ENCODE data around the gene ZFAND6.
A peak's percentile ranks its signal among the peaks of the same experiment; 100 is the strongest.

Gene ZFAND6

DNA sequence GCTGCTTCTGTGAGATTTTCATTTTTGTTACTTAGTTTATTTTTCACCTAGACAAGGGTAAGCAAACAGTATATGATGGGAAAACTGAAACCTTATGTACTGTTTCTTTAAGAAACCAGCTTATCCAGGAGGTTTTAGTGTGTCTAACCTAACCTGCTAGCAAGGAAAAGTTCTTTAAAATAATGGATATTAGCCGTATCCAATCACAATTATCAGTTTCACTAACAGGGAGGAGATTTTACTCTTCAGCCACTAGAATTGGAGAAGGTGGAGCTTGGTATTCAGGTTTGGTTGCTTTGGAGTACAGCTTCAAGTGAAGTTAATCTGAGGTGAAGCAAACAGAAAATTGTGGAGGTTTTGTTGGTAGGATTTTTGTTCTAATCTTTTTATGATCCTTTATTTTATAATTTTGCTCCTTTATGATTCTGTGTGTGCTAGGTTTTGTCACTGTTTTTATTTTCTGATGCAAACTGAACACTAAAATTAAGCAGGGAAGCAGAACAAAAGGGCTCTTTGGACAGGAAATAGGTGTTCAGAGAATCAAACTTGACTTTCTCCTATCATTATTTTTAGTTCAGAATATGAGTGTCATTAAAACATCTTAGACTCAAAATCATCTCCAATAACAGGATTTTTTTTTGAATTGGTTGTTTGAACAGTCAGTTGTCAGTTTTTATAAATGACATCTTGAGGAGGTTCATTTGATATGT, 13.0 kb downstream of the ZFAND6 start:
- no peaks in the 10 kb centered on the region for H3K9me3 ChIP-seq (ENCODE audit: control insufficient read depth, insufficient read depth, low read depth, low read length)
- no peak overlapping the region for H3K27ac ChIP-seq (ENCODE audit: low read depth, low read length)
- no peaks in the 10 kb centered on the region for H3K27me3 ChIP-seq (ENCODE audit: control insufficient read depth, insufficient read depth, low read length)
- peak overlapping the region; percentile 68 for H3K4me3 ChIP-seq (ENCODE audit: low read depth, low read length)
- peaks cover 41% of the 10 kb centered on the region for H3K4me1 ChIP-seq (ENCODE audit: control insufficient read depth, insufficient read depth, low read length)
- H3K36me3 ChIP-seq (ENCODE audit: control insufficient read depth, insufficient read depth, low read length): no peaks in the 10 kb centered on the region
- H3K9ac ChIP-seq (ENCODE audit: low read length): no peak overlapping the region

DNA sequence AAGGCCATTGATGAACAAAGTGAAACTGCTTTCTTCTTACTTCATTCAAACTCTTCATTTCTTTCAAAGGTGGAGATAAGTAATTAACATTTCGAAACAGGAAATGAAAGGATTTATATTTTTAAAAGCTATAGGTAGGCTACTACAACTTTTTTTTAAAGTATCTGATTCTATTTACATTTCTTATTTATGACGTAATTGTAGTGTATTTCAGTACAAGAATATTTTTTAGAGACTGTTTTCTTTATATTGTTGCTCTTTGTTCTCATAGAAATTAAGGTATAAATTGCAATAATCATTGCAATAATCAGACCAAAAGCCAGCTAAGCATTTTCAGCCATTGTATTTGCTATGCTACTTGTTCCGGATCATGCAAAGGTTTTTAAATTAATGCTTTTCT, 13.7 kb downstream of the ZFAND6 start:
- Histone ChIP-seq H3K4me1 (ENCODE audit: control insufficient read depth, insufficient read depth, low read length) (peaks cover 41% of the 10 kb centered on the region), H3K4me3 (ENCODE audit: low read depth, low read length) (peak overlapping the region; percentile 68; the same call in 1 of the 2 replicates), H3K27me3 (ENCODE audit: control insufficient read depth, insufficient read depth, low read length) (no peaks in the 10 kb centered on the region), H3K36me3 (ENCODE audit: control insufficient read depth, insufficient read depth, low read length) (no peaks in the 10 kb centered on the region), H3K9ac (ENCODE audit: low read length) (no peak overlapping the region), H3K9me3 (ENCODE audit: control insufficient read depth, insufficient read depth, low read depth, low read length) (no peaks in the 10 kb centered on the region), H3K27ac (ENCODE audit: low read depth, low read length) (no peak overlapping the region)

DNA sequence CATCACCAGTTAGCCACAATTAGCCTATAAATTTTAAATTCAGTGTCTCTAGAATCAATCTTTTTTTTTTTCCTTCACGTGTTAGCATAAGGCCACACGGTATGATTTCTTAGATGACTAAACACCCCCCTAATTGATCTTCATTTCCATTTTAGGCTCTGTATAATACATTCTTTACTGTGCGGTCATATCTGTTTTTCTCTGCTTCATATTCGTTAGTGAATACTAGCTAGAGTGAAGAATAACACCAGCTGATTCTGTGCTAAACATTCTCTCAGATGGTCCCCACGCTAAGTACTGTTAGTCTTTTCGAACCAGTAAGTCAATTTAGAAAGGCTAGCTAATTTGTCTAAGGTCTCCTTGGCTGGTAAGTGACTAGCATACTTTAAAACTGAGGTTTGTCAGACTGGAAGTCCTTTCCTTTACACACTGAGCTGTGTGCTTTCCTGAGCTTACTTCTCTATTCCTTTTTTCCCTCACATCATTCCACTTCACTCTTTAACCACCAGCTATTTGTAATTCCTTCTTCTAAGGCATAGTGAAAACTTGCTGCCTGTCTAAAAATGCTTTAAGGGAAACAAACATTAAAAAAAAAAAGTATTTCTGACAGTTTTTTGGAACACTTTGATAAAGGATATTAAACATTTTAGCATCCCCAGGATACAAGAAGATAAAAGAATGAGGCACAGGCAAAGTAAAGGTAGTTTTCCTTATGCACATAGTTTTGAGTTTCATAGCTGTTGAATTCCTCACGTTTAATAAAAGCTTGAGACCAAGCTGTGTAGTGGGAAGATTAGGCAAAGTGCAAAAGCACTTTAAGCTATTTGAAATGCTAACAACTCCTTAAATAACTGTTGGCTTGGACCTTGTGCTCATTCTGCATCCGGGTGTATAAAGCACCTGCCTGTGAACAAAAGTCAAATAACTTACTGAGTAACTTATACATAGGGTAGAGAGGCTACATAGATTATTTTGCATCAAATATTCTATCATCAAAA, 17.1 kb downstream of the ZFAND6 start:
- no peak overlapping the region for H3K9ac ChIP-seq (ENCODE audit: low read length)
- no peaks in the 10 kb centered on the region for H3K36me3 ChIP-seq (ENCODE audit: control insufficient read depth, insufficient read depth, low read length)
- H3K9me3 ChIP-seq (ENCODE audit: control insufficient read depth, insufficient read depth, low read depth, low read length): no peaks in the 10 kb centered on the region
- no peak overlapping the region for H3K4me3 ChIP-seq (ENCODE audit: low read depth, low read length)
- H3K4me1 ChIP-seq (ENCODE audit: control insufficient read depth, insufficient read depth, low read length): peaks cover 30% of the 10 kb centered on the region
- H3K27ac ChIP-seq (ENCODE audit: low read depth, low read length): 0 out of 2 replicates have a peak overlapping the region, but pooled peaks have one; percentile 22
- no peaks in the 10 kb centered on the region for H3K27me3 ChIP-seq (ENCODE audit: control insufficient read depth, insufficient read depth, low read length)

DNA sequence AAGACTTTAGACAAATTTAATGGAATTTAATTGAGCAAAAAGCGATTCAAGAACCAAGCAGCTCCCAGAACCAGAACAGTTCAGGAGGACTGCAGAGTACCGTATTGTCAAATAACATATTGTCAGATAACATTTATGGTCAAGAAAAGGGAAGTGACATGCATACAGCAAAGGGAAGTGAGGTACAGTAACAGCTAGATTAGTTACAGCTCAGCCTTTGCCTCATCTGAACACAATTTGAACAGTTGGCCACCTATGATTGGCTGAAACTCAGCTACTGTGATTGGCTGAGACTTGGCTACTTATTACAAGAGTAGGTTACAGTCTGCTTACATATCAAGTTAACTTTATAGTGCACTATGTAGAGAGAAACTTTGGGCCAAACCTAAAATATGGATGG, 21.9 kb downstream of the ZFAND6 start:
- no peaks in the 10 kb centered on the region for H3K36me3 ChIP-seq (ENCODE audit: control insufficient read depth, insufficient read depth, low read length)
- H3K9ac ChIP-seq (ENCODE audit: low read length): no peak overlapping the region
- H3K27ac ChIP-seq (ENCODE audit: low read depth, low read length): no peak overlapping the region

DNA sequence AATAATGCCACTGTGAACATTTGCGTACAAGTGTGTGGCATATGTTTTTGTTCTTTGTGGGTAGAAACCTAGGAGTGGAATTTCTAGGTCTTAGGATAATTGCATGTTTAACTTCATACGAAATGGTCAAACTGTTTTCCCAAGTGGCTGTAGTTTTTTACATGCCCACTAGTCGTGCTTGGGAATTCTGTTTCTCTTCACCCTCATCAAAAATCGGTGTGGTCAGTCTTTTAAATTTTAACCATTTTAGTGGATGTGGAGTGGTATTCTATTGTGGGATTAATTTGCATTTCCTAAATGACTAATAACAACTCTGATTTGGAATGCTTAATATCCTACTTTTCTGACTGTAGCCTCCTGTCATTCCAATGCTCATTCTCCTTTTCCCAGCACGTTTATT, 27.6 kb downstream of the ZFAND6 start:
- H3K27me3 ChIP-seq (ENCODE audit: control insufficient read depth, insufficient read depth, low read length): no peaks in the 10 kb centered on the region

More for the DNA sequence above, 21.9 kb downstream of the ZFAND6 start:
- Histone ChIP-seq H3K9me3 (ENCODE audit: control insufficient read depth, insufficient read depth, low read depth, low read length) (no peaks in the 10 kb centered on the region), H3K4me1 (ENCODE audit: control insufficient read depth, insufficient read depth, low read length) (peaks cover 16% of the 10 kb centered on the region), H3K27me3 (ENCODE audit: control insufficient read depth, insufficient read depth, low read length) (no peaks in the 10 kb centered on the region), H3K4me3 (ENCODE audit: low read depth, low read length) (no peak overlapping the region)

DNA sequence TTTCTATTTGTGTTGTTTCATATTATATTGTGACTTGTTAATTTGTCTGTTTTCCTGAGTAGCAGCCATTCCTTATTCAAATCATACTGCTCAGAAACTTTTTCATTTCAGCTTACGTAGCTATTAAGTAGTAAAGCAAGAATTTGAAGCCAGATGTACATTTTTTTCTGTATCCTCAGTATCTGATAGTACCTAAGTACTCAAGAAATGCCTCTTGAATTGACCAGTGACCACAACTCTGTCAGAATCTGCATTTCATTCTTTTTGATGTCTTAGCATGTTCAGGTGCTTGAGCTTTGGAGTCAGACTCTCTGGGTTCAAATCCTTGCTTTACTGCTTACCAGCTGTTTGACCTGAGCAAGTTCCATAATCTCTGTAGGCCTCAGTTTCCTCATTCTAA, 30.6 kb downstream of the ZFAND6 start:
- Histone ChIP-seq H3K4me3 (ENCODE audit: low read depth, low read length) (no peak overlapping the region), H3K9ac (ENCODE audit: low read length) (no peak overlapping the region), H3K4me1 (ENCODE audit: control insufficient read depth, insufficient read depth, low read length) (peaks cover 3% of the 10 kb centered on the region; the same call in 1 of the 2 replicates), H3K27me3 (ENCODE audit: control insufficient read depth, insufficient read depth, low read length) (no peaks in the 10 kb centered on the region), H3K9me3 (ENCODE audit: control insufficient read depth, insufficient read depth, low read depth, low read length) (no peaks in the 10 kb centered on the region), H3K27ac (ENCODE audit: low read depth, low read length) (no peak overlapping the region), H3K36me3 (ENCODE audit: control insufficient read depth, insufficient read depth, low read length) (no peaks in the 10 kb centered on the region)

More for the DNA sequence above, 27.6 kb downstream of the ZFAND6 start:
- H3K36me3 ChIP-seq (ENCODE audit: control insufficient read depth, insufficient read depth, low read length): no peaks in the 10 kb centered on the region
- H3K4me3 ChIP-seq (ENCODE audit: low read depth, low read length): no peak overlapping the region
- no peak overlapping the region for H3K27ac ChIP-seq (ENCODE audit: low read depth, low read length)
- peaks cover 7% of the 10 kb centered on the region for H3K4me1 ChIP-seq (ENCODE audit: control insufficient read depth, insufficient read depth, low read length)
- no peaks in the 10 kb centered on the region for H3K9me3 ChIP-seq (ENCODE audit: control insufficient read depth, insufficient read depth, low read depth, low read length)
- H3K9ac ChIP-seq (ENCODE audit: low read length): no peak overlapping the region

DNA sequence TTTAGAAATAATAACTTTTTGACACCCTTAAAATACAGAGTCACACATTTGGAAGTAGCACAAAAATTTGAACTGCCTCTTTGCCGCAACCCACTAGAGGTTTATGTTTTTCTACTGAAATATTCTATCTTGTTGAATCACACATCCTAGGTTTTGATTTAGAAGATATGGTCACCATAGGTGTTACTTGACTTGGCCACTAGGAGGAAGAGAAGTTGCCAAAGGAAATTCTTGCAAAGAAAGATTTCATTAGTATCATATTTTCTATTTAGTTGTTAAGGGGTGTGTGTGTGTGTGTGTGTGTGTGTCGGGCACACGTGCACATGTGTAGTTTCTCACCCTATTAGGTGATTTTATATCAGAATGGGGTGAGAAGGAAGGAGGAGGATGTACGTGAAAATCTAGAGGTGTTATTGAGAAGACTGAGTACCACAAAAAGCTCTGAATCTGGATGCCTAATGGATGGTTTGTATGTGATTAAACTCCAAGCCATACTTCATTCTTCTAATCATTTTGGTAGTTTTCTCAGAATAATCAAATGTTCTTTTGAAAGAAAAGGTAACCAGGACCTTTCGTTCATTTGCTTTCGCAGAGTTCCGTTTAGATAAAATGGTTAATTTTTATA, 31.5 kb downstream of the ZFAND6 start:
- H3K9me3 ChIP-seq (ENCODE audit: control insufficient read depth, insufficient read depth, low read depth, low read length): no peaks in the 10 kb centered on the region
- no peak overlapping the region for H3K4me3 ChIP-seq (ENCODE audit: low read depth, low read length)
- no peak overlapping the region for H3K27ac ChIP-seq (ENCODE audit: low read depth, low read length)
- peaks cover 3% of the 10 kb centered on the region; the same call in 1 of the 2 replicates for H3K4me1 ChIP-seq (ENCODE audit: control insufficient read depth, insufficient read depth, low read length)
- no peaks in the 10 kb centered on the region for H3K36me3 ChIP-seq (ENCODE audit: control insufficient read depth, insufficient read depth, low read length)
- no peaks in the 10 kb centered on the region for H3K27me3 ChIP-seq (ENCODE audit: control insufficient read depth, insufficient read depth, low read length)
- H3K9ac ChIP-seq (ENCODE audit: low read length): no peak overlapping the region

DNA sequence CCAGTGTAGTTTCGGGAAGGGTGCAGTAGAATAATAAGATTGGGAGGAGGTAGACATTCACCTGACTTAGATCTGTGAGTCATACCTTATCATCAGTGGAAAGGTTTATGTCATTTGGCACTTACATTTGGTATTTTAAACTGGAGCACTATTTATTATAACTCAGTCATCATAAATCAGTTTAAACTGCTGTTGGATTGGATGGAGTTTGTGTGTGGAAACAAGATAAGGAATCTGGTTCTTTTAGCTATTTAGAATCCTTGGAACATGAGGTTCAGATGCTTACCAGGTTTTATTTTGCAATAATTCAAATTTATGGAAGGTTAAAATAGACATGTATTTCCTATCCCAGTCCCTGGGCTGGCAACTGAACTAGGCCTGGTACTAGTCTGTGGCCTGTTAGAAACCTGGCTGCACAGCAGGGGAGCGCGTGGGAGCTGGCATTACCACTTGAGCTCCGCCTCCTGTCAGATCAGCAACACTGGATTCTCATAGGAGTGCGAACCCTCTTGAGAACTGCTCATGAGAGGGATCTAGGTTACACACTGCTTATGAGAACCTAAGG, 34.5 kb downstream of the ZFAND6 start:
- Histone ChIP-seq H3K4me1 (ENCODE audit: control insufficient read depth, insufficient read depth, low read length) (peaks cover 3% of the 10 kb centered on the region; the same call in 1 of the 2 replicates), H3K4me3 (ENCODE audit: low read depth, low read length) (no peak overlapping the region), H3K27ac (ENCODE audit: low read depth, low read length) (no peak overlapping the region), H3K36me3 (ENCODE audit: control insufficient read depth, insufficient read depth, low read length) (no peaks in the 10 kb centered on the region), H3K9me3 (ENCODE audit: control insufficient read depth, insufficient read depth, low read depth, low read length) (no peaks in the 10 kb centered on the region), H3K9ac (ENCODE audit: low read length) (no peak overlapping the region), H3K27me3 (ENCODE audit: control insufficient read depth, insufficient read depth, low read length) (no peaks in the 10 kb centered on the region)

DNA sequence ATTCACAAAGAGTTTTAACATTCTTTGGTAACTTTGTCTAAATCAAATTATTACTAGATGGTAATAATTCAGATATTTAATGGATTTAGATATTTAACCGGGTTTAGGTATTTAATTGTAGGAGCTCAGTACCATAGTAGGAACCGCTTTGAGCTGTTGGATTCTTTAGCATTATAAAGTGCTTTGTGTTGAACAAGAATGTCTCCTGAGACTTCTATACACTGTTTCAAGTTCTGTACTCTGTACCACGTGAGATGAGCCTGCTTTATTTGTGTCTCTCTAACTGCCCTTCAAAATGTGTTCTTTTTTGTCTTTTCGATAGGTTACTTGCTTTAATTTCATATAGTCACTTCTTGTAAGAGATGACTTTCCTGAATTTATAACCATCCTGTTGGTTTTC, 36.0 kb downstream of the ZFAND6 start:
- Histone ChIP-seq H3K4me3 (ENCODE audit: low read depth, low read length) (no peak overlapping the region), H3K27ac (ENCODE audit: low read depth, low read length) (no peak overlapping the region), H3K36me3 (ENCODE audit: control insufficient read depth, insufficient read depth, low read length) (no peaks in the 10 kb centered on the region), H3K27me3 (ENCODE audit: control insufficient read depth, insufficient read depth, low read length) (no peaks in the 10 kb centered on the region), H3K4me1 (ENCODE audit: control insufficient read depth, insufficient read depth, low read length) (peaks cover 3% of the 10 kb centered on the region; the same call in 1 of the 2 replicates), H3K9me3 (ENCODE audit: control insufficient read depth, insufficient read depth, low read depth, low read length) (no peaks in the 10 kb centered on the region), H3K9ac (ENCODE audit: low read length) (no peak overlapping the region)

DNA sequence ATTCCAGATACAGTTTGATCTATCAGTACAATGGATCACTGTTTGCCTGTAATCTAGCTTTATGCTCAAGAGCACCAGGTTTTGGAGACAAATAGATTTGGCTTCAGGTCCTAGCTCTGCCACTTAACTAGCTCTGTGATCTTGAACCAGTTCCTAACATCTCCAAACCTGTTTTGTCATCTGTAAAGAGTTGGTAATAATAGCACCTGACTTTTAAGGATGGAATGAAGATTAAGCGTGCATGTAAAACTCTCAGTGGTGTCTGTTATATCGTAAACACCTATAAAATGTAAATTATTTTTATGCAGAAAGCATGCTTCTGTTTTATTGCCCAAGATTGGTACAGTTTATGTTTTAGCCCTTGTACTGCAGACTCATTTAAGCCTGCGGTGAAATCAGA, 36.5 kb downstream of the ZFAND6 start:
- Histone ChIP-seq H3K27ac (ENCODE audit: low read depth, low read length) (no peak overlapping the region), H3K27me3 (ENCODE audit: control insufficient read depth, insufficient read depth, low read length) (no peaks in the 10 kb centered on the region), H3K4me3 (ENCODE audit: low read depth, low read length) (no peak overlapping the region), H3K9ac (ENCODE audit: low read length) (no peak overlapping the region), H3K9me3 (ENCODE audit: control insufficient read depth, insufficient read depth, low read depth, low read length) (no peaks in the 10 kb centered on the region), H3K36me3 (ENCODE audit: control insufficient read depth, insufficient read depth, low read length) (no peaks in the 10 kb centered on the region), H3K4me1 (ENCODE audit: control insufficient read depth, insufficient read depth, low read length) (peaks cover 3% of the 10 kb centered on the region; the same call in 1 of the 2 replicates)
